ENCODE results near the gene PPOX. TPM values are rescaled to one million over a fixed set of nuclear protein-coding genes. Genes with fewer than 3 reads are reported as not detected.

Gene PPOX
- total RNA-seq, 1 donor from 2014 or later: 49.7 TPM

DNA sequence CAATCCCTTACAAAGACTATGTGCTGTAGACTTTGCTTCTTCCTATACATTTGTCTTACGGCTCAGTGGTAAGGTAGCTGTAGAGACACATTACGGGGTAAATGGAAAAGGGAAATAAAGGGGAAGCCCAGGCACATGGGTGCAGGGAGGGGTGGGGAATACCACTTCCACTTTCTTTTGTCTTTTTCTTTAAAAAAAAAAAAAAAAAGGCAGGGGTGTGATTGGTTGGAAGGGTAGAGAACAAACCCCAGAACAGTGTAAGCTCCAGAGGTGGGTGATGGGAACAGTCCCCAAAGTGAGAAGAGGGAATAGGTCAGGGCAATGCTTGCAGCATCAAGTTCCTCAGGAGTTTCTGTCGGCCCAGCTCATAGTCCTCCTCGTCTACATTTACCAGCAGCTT lies 44.4 kb upstream of the PPOX start:
- H3K9me3 Mint-ChIP-seq: no peaks in the 10 kb centered on the region
- H3K4me1 Mint-ChIP-seq: peaks cover 25% of the 10 kb centered on the region
- peaks cover 27% of the 10 kb centered on the region for H3K36me3 Mint-ChIP-seq
- DNase-seq (ENCODE audit: low spot score in 2 of 2, unreplicated experiment in 2 of 2): no peak
- TF ChIP-seq, protein P1, sequence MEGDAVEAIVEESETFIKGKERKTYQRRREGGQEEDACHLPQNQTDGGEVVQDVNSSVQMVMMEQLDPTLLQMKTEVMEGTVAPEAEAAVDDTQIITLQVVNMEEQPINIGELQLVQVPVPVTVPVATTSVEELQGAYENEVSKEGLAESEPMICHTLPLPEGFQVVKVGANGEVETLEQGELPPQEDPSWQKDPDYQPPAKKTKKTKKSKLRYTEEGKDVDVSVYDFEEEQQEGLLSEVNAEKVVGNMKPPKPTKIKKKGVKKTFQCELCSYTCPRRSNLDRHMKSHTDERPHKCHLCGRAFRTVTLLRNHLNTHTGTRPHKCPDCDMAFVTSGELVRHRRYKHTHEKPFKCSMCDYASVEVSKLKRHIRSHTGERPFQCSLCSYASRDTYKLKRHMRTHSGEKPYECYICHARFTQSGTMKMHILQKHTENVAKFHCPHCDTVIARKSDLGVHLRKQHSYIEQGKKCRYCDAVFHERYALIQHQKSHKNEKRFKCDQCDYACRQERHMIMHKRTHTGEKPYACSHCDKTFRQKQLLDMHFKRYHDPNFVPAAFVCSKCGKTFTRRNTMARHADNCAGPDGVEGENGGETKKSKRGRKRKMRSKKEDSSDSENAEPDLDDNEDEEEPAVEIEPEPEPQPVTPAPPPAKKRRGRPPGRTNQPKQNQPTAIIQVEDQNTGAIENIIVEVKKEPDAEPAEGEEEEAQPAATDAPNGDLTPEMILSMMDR (IDR thresholded peaks at IDR 0.05; ENCODE audit: unreplicated experiment): no peak
- H3K4me3 Mint-ChIP-seq: no peak overlapping the region
- H3K27ac Mint-ChIP-seq: no peak overlapping the region
- no peaks in the 10 kb centered on the region for H3K27me3 Mint-ChIP-seq (ENCODE audit: low read depth)

DNA sequence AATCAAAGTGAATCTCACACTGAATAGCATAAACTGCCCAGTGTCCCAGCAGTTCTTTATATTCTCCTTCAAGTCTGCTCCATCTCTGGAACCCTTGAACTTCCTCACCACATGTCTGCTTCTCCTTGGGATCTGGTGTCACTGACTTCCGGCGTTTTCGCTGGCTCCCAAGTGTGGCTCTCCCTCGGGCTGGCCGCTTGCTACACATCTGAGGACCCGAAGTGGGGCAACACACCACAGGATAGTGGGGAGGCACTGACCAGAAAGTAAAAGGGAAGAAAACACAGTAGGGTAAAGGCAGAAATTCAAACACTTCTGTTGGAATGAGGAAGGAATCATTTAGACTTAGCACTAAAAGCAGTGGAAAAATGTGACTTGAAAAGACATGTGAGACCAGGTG lies 43.3 kb upstream of the PPOX start:
- H3K36me3 Mint-ChIP-seq: peaks cover 32% of the 10 kb centered on the region
- DNase-seq (ENCODE audit: low spot score in 2 of 2, unreplicated experiment in 2 of 2): no peak
- H3K4me3 Mint-ChIP-seq: no peak overlapping the region
- no peak overlapping the region for H3K27ac Mint-ChIP-seq
- H3K9me3 Mint-ChIP-seq: no peaks in the 10 kb centered on the region
- H3K4me1 Mint-ChIP-seq: peaks cover 30% of the 10 kb centered on the region
- H3K27me3 Mint-ChIP-seq (ENCODE audit: low read depth): no peaks in the 10 kb centered on the region
- TF ChIP-seq, protein P1 (IDR thresholded peaks at IDR 0.05; ENCODE audit: unreplicated experiment): no peak

DNA sequence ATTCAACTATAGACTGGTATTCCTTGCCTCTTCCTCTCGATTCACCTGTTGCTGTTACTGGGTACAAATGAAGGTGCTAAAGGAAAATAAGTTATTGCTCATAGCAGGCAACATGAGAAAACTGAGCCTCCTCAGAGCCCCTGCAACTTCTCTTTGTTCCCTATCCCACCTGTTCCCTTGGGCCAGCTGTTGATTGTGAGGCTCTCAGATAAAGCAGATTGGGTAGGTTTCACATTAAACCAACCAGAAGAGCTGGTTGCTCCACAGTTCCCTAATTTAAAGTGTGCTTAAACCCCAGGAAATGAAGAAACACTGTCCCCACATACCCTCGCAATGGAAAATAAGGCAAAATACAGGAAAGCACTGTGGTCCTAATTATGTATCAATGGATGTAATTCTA lies 38.6 kb upstream of the PPOX start:
- DNase-seq (ENCODE audit: low spot score in 2 of 2, unreplicated experiment in 2 of 2): no peak
- TF ChIP-seq, protein P1 (IDR thresholded peaks at IDR 0.05; ENCODE audit: unreplicated experiment): no peak
- peaks cover 30% of the 10 kb centered on the region for H3K36me3 Mint-ChIP-seq
- H3K4me1 Mint-ChIP-seq: peaks cover 36% of the 10 kb centered on the region
- H3K4me3 Mint-ChIP-seq: no peak overlapping the region
- H3K9me3 Mint-ChIP-seq: no peaks in the 10 kb centered on the region
- H3K27me3 Mint-ChIP-seq (ENCODE audit: low read depth): no peaks in the 10 kb centered on the region
- H3K27ac Mint-ChIP-seq: no peak overlapping the region

DNA sequence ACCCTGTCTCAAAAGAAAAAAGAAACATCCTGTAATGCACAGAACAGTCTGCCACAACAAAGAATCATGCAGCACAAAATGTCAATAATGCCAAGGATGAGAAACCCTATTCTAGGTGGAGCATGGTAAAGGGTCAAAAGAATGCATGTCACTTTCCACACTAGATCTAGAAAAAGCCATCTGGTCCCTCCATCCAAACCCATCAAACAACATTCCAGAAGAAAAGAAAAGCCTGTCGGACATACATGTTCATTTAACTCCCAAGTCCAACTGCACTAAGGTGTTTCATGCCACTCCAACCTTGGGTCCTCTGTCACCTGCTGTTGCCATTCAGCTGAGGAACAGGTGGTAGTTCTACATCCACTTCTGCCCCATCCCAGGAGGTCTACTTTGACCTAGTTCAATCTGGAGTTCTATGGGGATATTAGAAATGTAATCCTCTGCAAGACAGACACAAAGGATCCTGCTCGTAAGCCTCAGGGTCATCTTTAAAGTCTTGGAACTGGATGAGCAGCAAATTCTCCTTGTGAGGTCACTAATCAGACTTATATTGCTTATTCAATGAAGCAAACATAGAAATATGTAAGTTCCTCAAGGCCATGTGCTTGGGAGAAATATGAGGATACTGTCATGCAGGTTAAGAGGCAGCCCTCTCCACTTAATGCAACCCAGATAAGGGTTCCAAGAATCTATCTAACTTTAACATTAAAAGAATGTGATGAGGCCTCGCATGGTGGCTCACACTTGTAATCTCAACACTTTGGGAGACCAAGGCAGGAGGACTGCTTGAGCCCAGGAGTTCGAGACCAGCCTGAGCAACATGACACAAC lies 37.4 kb upstream of the PPOX start:
- Mint-ChIP-seq H3K4me3 (no peak overlapping the region), H3K27me3 (ENCODE audit: low read depth) (no peaks in the 10 kb centered on the region), H3K36me3 (peaks cover 25% of the 10 kb centered on the region), H3K9me3 (no peaks in the 10 kb centered on the region), H3K27ac (no peak overlapping the region), H3K4me1 (peaks cover 36% of the 10 kb centered on the region)
- no peak for DNase-seq (ENCODE audit: low spot score in 2 of 2, unreplicated experiment in 2 of 2)
- TF ChIP-seq, protein P1 (IDR thresholded peaks at IDR 0.05; ENCODE audit: unreplicated experiment): no peak

DNA sequence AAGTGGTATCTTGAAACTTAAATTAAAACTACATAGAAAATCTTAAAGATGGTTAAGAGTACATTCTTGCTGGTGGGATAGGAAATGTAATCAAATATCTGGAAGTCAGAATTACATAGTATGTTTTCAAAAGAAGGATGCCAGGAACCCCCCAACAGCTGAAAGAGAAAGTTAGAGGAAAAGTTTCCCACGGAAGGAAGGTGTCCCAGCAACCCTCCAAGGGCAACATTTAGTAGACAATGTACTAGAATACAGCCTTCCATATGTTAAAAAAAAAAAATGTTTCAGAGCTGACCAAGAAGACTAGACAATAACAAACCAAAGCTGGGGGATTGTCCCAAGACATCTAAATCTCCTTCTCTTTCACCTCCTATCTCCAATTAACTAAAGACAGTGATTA lies 36.0 kb upstream of the PPOX start:
- TF ChIP-seq, protein P1 (IDR thresholded peaks at IDR 0.05; ENCODE audit: unreplicated experiment): no peak
- H3K4me3 Mint-ChIP-seq: no peak overlapping the region
- peaks cover 36% of the 10 kb centered on the region for H3K4me1 Mint-ChIP-seq
- peak overlapping the region; percentile 89 for H3K27ac Mint-ChIP-seq
- DNase-seq (ENCODE audit: low spot score in 2 of 2, unreplicated experiment in 2 of 2): no peak
- H3K27me3 Mint-ChIP-seq (ENCODE audit: low read depth): no peaks in the 10 kb centered on the region
- no peaks in the 10 kb centered on the region for H3K9me3 Mint-ChIP-seq
- H3K36me3 Mint-ChIP-seq: peaks cover 23% of the 10 kb centered on the region
